ENCODE measurements around the gene SLC29A2. TPM values are rescaled to one million over a fixed set of nuclear protein-coding genes. Genes with fewer than 3 reads are reported as not detected.

The SLC29A2 gene
- total RNA-seq, 1 donor from 2014 or later: 5.7 TPM

GRCh38 chr11:66329165-66329673 lies 42.3 kb downstream of the SLC29A2 start:
- Mint-ChIP-seq H3K36me3 (ENCODE audit: low read depth, unreplicated experiment) (peaks cover 8% of the 10 kb centered on the region), H3K27ac (ENCODE audit: unreplicated experiment) (no peak overlapping the region), H3K4me3 (ENCODE audit: unreplicated experiment) (no peak overlapping the region), H3K27me3 (ENCODE audit: unreplicated experiment) (peaks cover 11% of the 10 kb centered on the region), H3K4me1 (ENCODE audit: unreplicated experiment) (peaks cover 22% of the 10 kb centered on the region), H3K9me3 (ENCODE audit: unreplicated experiment) (no peaks in the 10 kb centered on the region)
- DNase-seq (ENCODE audit: low spot score): no peak
- no peak for TF ChIP-seq CTCF (IDR thresholded peaks at IDR 0.05; ENCODE audit: unreplicated experiment)

GRCh38 chr11:66328302-66329144 lies 43.0 kb downstream of the SLC29A2 start:
- H3K27me3 Mint-ChIP-seq (ENCODE audit: unreplicated experiment): peaks cover 11% of the 10 kb centered on the region
- peak overlapping the region; percentile 56 for H3K4me3 Mint-ChIP-seq (ENCODE audit: unreplicated experiment)
- peak; percentile 83 for DNase-seq (ENCODE audit: low spot score)
- no peaks in the 10 kb centered on the region for H3K9me3 Mint-ChIP-seq (ENCODE audit: unreplicated experiment)
- peaks cover 22% of the 10 kb centered on the region for H3K4me1 Mint-ChIP-seq (ENCODE audit: unreplicated experiment)
- H3K36me3 Mint-ChIP-seq (ENCODE audit: low read depth, unreplicated experiment): peaks cover 8% of the 10 kb centered on the region
- peak; percentile 94 for TF ChIP-seq CTCF (IDR thresholded peaks at IDR 0.05; ENCODE audit: unreplicated experiment)
- H3K27ac Mint-ChIP-seq (ENCODE audit: unreplicated experiment): peak overlapping the region; percentile 88

DNA sequence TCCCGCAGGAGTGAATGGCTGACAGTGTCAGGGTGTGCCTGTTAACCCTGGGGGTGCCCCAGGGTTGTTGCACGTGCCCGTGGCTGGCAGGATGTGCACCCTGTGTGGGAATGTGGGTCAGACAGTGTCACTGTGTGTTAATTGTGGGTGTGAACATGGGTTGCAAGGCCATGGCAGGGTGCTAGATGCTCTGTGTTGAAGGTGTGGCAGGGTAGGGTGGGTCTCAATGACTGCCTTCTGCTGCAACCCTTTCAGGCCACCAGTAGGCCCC lies 43.6 kb downstream of the SLC29A2 start:
- no peak for TF ChIP-seq CTCF (IDR thresholded peaks at IDR 0.05; ENCODE audit: unreplicated experiment)
- Mint-ChIP-seq H3K9me3 (ENCODE audit: unreplicated experiment) (no peaks in the 10 kb centered on the region), H3K27me3 (ENCODE audit: unreplicated experiment) (peaks cover 11% of the 10 kb centered on the region), H3K27ac (ENCODE audit: unreplicated experiment) (no peak overlapping the region), H3K4me1 (ENCODE audit: unreplicated experiment) (peaks cover 22% of the 10 kb centered on the region), H3K4me3 (ENCODE audit: unreplicated experiment) (no peak overlapping the region), H3K36me3 (ENCODE audit: low read depth, unreplicated experiment) (peaks cover 8% of the 10 kb centered on the region)
- DNase-seq (ENCODE audit: low spot score): no peak

GRCh38 chr11:66327171-66328030 lies 44.2 kb downstream of the SLC29A2 start:
- H3K36me3 Mint-ChIP-seq (ENCODE audit: low read depth, unreplicated experiment): peaks cover 8% of the 10 kb centered on the region
- TF ChIP-seq CTCF (IDR thresholded peaks at IDR 0.05; ENCODE audit: unreplicated experiment): no peak
- H3K4me1 Mint-ChIP-seq (ENCODE audit: unreplicated experiment): peaks cover 22% of the 10 kb centered on the region
- H3K27me3 Mint-ChIP-seq (ENCODE audit: unreplicated experiment): peaks cover 11% of the 10 kb centered on the region
- peak overlapping the region; percentile 62 for H3K4me3 Mint-ChIP-seq (ENCODE audit: unreplicated experiment)
- peak overlapping the region; percentile 14 for H3K27ac Mint-ChIP-seq (ENCODE audit: unreplicated experiment)
- DNase-seq (ENCODE audit: low spot score): no peak
- H3K9me3 Mint-ChIP-seq (ENCODE audit: unreplicated experiment): no peaks in the 10 kb centered on the region
